Left lobe of liver (tissue), 2 donors: ENCODE data around the gene CLDN7. TPM values are rescaled to one million over a fixed set of nuclear protein-coding genes. Genes with fewer than 3 reads are reported as not detected.
"Not testable (repeated sequence)": the region's sequence is repeated elsewhere in the genome, so short reads cannot be mapped to it uniquely, and the experiment has no call there.

ENCODE experiments used
- ATAC-seq: fragments of 200-7000 bp; cut with Tn5 transposase; one replicate; pipeline ENCODE4 v1.9.1; 2020; ENCODE audit warnings: mild to moderate bottlenecking, moderate library complexity
- DNase-seq: peaks from one replicate; pipeline ENCODE4 v3.0.0-alpha.2; 2020; ENCODE audit warnings: low spot score
- total RNA-seq: library from RNA; stranded (reverse); gene quantifications from one replicate; pipeline ENCODE4 v1.2.1, GENCODE V29; 2021
- donor health status: DM: no; HTN: no; CAD: no; lungs with moderate emphysema.
- donor health status: DM: no; HTN: yes; CAD: no.

CLDN7 gene
- total RNA-seq, 1 donor from 2014 or later = 20.5 TPM

DNA sequence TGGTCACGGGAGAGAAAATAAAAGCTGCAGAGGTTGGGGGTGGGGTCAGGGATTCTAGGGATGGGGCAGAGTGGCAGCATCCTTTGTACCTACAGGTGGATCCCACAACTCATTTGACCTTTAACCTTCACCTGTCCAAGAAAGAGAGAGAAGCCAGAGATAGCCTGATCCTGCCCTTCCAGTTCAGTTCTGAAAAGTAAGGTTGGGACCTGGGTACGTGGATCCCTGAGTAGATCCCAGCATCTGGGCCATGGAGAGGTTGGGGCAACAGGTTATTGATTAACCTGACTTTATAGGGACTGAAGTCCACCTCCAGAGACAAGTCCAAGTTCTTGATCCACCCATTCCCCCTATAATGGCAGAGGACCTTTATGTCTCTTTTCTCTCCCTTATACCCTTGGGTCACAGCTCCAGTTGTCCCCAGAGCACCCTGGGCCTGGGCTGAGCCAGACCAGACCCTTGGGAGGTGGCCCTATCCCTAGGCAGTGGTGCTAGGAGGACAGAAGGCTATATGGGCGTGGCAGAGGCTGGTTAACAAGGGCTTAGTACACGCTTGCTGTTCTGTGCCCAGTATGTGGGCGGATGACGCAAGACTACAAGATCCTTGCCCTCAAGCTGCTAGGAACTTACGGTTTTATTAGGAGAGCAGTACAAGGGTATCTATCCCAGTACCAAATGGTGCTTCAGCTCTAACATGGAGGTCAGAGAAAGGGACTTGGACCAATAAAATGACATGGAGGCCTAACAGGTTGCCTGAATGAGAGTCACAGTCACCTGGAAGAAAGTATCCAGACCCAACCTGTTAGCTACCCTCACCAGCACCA, 3.3 kb downstream of the CLDN7 start:
- ATAC-seq = peak; percentile 66

DNA sequence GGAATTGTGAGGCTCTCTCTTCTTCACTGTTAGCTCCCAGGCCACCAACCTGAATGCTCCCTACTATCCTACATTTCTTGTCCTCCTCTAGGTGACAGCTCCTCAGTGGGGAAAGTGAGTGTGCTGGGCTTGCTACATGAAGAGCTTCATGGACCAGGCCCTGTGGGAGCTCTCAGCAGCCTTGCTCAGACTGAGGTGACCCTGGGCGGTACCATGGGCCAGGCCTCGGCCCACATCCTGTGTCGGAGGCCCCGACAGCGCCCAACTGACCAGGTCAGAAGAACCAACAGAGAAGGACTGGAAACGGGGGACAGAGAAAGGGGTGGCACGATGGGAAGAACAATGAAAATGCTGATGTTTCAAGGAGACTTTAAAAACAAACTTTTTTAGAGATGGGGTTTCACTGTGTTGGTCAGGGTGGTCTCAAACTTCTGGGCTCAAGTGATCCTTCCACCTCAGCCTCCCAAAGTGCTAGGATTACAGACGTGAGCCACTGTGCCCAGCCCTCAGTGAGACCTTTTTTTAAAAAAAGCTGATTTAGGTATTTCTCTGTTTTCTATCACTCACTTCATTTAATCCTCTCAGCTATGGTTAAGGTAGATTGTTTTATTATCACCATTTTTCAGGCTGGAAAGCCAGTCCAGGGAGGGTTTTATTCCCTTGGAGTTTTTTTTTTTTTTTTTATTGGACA, 5.4 kb downstream of the CLDN7 start:
- no peak for ATAC-seq
- DNase-seq = no peak

More for the DNA sequence above, 3.3 kb downstream of the CLDN7 start:
- peak; percentile 92 for DNase-seq

DNA sequence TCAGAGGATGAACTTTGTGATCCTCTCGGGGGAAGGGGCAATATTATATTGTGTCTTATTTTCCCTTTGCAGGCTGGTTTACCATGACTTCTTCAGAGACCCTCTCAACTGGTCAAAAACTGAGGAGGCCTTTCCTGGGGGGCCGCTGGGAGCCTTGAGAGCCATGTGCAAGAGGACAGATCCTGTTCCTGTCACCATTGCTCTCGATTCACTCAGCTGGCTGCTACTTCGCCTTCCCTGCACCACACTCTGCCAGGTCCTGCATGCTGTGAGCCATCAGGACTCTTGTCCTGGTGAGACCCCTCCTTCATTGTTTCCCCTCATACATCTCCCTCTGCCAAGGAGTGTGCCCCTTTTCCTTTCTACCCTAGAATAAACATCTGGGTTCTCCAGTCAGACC, 7.8 kb downstream of the CLDN7 start:
- ATAC-seq = no peak
- DNase-seq = no peak

DNA sequence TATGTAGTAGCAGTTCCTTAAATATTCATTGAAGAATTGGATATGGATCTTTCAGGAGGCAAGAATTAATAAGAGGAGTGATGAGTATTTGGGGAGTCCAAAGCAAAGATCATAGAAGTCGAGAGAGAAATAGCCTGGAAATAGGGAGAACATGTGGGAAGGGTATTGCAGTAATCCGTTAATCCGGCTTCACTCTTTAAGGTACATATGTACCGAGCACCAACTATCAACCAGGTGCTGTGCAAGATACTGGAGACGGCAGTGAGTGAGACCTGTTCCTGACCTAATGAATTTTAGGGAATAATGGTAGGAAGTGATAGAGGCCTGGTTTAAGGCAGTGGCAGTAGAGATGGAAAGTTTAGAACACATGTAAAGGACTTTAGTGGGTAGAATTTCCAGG, 9.2 kb downstream of the CLDN7 start:
- no peak for ATAC-seq
- no peak for DNase-seq

- ATAC-seq = peak; percentile 77
These were observed 9.9 kb downstream of the CLDN7 start, which contains the start of gene ELP5 for GRCh38 chr17:7252176-7253043. Gene ELP5, plus strand, starts transcription at chr17:7252215. Its CDS starts 336 bp downstream, at chr17:7252551.

DNA sequence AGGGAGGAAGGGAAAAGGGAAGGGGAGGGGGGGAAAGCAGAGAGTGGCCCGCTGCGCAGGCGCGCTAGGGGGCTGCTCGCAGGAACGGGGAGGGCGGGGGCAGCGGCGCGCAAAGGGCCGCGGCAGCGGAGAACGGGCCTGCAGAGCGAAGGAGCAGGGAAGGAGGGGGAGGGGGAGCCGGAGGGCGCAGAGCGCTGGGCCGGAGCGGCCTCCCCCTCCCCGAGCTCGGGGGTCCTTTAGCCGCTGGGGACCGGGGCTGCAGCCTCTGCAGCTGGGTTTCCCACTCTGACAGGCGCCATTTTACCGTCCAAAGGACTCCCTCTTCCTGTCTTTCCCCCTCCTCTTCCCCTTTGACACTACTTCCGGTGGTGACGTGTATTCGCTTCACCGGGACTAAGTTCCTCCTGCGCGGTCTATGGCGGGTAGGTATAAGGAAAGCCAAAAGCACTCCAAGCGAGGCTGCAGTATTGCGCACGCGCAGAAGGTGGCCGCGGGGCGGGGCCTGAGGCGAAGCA, 10.6 kb downstream of the CLDN7 start, which contains the start of gene CTDNEP1:
CTDNEP1 (minus strand) TSS at position 74 of the 515 bp plus-strand sequence. CDS start 438 bp downstream, outside the sequence.
- ATAC-seq = peak; percentile 87
- peak; percentile 99 for DNase-seq

More at GRCh38 chr17:7252176-7253043, 9.9 kb downstream of the CLDN7 start, which contains the start of gene ELP5:
- DNase-seq = peak; percentile 96

GRCh38 chr17:7250695-7251627, 11.3 kb downstream of the CLDN7 start:
- ATAC-seq (no peak), DNase-seq (peak; percentile 52)

- DNase-seq (no peak), ATAC-seq (no peak)
These were observed 12.4 kb downstream of the CLDN7 start for GRCh38 chr17:7249830-7250229.

- ATAC-seq (no peak), DNase-seq (no peak)
These were observed 13.1 kb downstream of the CLDN7 start for GRCh38 chr17:7249214-7249613.

DNA sequence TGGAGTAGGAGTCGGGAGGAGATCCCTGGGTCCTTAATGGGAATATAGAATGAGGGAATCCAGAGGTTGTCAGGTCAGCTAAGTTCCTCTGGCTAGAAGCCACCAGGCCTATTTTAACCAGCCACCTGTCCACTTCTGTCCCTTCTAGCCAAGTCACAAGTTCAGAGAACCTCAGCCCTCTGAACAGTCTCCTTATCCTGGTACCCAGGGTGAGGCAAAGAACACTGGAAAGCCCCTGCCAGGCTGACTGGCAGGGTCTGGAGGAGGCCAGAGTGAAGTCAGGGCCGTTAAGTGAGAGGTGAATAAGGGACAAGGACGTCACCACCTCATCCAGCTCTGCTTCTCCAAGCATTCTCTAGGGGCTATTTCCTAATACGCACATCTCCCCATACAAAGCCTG, 13.5 kb downstream of the CLDN7 start:
- DNase-seq (no peak), ATAC-seq (no peak)

DNA sequence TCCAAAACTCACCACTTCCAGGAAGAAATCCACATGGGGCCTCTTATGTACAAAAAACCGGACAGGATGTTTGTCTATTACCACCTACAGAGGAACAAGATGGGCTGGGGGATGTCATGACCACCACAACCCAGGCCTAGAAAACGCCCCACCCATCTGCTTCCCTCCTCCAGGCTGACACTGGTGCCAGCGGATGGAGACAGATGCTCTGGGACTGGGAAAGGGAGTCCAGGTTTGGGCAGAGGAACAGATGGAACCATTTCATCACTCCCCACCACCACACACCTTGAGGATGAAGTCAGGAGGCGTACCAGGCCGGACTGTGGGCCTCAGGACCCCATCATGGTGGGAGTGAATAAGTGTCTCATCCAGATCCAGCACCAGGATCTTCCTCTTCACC, 15.5 kb downstream of the CLDN7 start:
- ATAC-seq (no peak), DNase-seq (no peak)

GRCh38 chr17:7243838-7244237, 18.4 kb downstream of the CLDN7 start:
- peak; percentile 47 for DNase-seq
- not testable (repeated sequence) for ATAC-seq

GRCh38 chr17:7243453-7243729, 18.9 kb downstream of the CLDN7 start:
- no peak for DNase-seq
- no peak for ATAC-seq

DNA sequence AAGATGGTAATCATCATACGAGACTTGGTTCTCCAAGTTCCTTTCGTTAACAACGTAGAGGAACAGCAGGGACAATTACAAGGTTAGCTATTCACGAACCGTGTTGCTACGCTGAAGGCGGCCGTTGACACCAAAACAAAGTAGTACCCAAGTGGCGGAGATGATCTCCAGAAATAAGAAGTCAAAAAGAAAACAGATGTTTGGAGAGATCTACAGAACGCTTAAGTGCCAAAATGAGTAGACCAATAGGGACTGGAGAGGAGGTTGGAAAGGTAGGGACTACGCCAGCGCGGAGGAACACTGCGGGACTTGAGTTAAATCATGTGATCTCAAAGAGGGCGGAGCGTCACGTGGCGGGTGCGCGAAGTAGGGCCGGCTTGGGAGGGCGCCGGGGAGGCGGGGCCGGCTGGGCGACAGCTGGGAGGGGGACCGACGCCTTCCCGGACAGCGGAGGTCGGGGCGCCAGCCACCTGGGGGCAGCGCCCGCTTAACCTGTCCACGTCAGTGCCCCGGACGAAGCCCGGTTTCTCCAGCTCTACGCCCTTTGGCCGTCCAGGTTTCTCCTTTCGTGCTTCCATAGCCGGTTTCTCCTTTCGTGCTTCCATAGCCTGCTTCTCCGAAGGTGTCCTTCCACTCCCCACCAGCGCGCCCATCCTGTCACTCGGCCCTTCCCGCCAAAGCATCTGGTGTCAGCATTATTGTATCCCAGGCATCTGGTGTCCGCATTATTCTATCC, 19.4 kb downstream of the CLDN7 start:
- DNase-seq (peak; percentile 97), ATAC-seq (peak; percentile 61)

GRCh38 chr17:7241783-7242716, 20.2 kb downstream of the CLDN7 start, which contains the start of gene GABARAP:
Gene GABARAP, minus strand, starts transcription at chr17:7242449. Its CDS starts 119 bp downstream, at chr17:7242330.
- ATAC-seq = peak; percentile 63
- peak; percentile 95 for DNase-seq

DNA sequence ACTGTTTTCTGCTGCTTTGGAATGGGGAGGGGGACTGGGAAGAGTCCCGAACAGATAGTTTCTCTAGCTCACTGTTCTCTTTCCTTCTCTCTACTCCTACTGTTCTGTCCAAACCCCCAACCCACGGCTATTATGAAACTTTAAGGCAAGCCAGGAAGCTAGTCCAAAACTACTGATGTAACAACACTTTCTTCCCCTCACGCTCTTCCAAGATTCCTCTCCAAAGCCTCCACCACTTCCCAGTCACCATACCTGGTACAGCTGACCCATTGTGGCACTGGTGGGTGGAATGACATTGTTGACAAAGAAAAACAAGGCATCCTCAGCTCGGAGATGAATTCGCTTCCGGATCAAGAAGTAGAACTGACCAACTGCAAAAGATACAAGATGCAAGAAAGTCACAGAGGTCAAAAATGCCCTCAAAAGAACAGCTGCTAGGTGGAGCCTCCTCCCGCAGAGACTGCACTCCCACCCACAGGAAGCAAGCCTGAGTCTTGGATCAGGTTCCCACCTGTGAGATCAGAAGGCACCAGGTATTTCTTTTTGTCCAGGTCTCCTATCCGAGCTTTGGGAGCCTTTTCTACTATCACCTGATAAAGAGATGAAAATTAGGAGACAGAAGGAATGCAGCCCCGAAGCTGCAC, 21.1 kb downstream of the CLDN7 start:
- ATAC-seq (no peak), DNase-seq (no peak)

DNA sequence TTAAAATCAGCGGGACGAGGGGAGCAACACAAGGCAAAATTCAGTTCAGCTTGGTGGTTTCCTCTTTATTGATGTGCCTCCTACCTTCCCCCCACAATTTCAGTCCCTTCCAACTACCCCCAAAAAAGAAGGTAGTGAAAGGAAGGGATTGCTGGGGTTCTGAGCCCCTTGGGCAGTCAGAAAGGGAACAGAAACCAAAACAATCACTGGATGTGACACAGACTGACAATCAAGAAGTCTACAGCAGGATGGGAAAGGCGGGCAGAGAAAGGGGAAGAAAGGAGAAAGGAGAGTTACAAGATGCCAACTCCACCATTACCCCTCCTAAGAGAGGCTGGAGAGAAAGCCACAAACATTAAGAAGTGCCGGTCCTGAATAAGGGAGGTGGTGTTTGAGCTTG, 21.9 kb downstream of the CLDN7 start:
- ATAC-seq = no peak
- no peak for DNase-seq
